Trophoblast cell (in vitro differentiated cells and primary cell): ENCODE data around the gene TMEM150C.

Experiments used
- DNase-seq, 2 donors: peaks; one replicate each; pipeline ENCODE4 v3.0.0-alpha.2; 2016
- H2AFZ ChIP-seq: 2 replicates; pipeline ENCODE4 v1.6.1; 2013; ENCODE audit warnings: low read length, moderate library complexity, mild to moderate bottlenecking; ENCODE audit not compliant: insufficient read depth, poor library complexity
- H2AK5ac ChIP-seq: 2 replicates; pipeline ENCODE4 v1.6.1; 2013; ENCODE audit warnings: mild to moderate bottlenecking, low read length
- H2BK120ac ChIP-seq: 2 replicates; pipeline ENCODE4 v1.6.1; 2013; ENCODE audit warnings: low read length, mild to moderate bottlenecking, moderate library complexity; ENCODE audit not compliant: insufficient read depth, poor library complexity
- H2BK12ac ChIP-seq: 2 replicates; pipeline ENCODE4 v1.6.1; 2013; ENCODE audit warnings: mild to moderate bottlenecking, low read length, moderate library complexity
- H2BK5ac ChIP-seq: 2 replicates; pipeline ENCODE4 v1.6.1; 2013; ENCODE audit warnings: low read length, low read depth, moderate library complexity, mild to moderate bottlenecking; ENCODE audit not compliant: poor library complexity
- H3K14ac ChIP-seq: 2 replicates; pipeline ENCODE4 v1.6.1; 2013; ENCODE audit warnings: mild to moderate bottlenecking, low read length
- H3K18ac ChIP-seq: 2 replicates; pipeline ENCODE4 v1.6.1; 2013; ENCODE audit warnings: mild to moderate bottlenecking, low read length
- H3K23ac ChIP-seq: 2 replicates; pipeline ENCODE4 v1.6.1; 2013; ENCODE audit warnings: low read length
- H3K27ac ChIP-seq: 2 replicates; pipeline ENCODE4 v1.5.1; 2013; ENCODE audit warnings: low read depth, mild to moderate bottlenecking, inconsistent platforms, low read length, moderate library complexity
- H3K27me3 ChIP-seq: 2 replicates; pipeline ENCODE4 v1.6.1; 2013; ENCODE audit warnings: inconsistent platforms, mild to moderate bottlenecking, low read length, moderate library complexity; ENCODE audit not compliant: insufficient read depth
- H3K36me3 ChIP-seq, 2 experiments: 1 replicate in 1 of 2; 2 replicates in 1 of 2; pipeline ENCODE4 v1.6.1; 2013; ENCODE audit warnings: low read length in 2 of 2, mild to moderate bottlenecking in 2 of 2, moderate library complexity in 1 of 2; ENCODE audit not compliant: insufficient read depth in 2 of 2, control insufficient read depth in 1 of 2
- H3K4ac ChIP-seq: 2 replicates; pipeline ENCODE4 v1.6.1; 2013; ENCODE audit warnings: low read depth, mild to moderate bottlenecking, low read length, moderate library complexity
- H3K4me1 ChIP-seq, 2 experiments: 1 replicate in 1 of 2; 2 replicates in 1 of 2; pipeline ENCODE4 v1.6.1; 2013; ENCODE audit warnings: low read length in 2 of 2, mild to moderate bottlenecking in 2 of 2, moderate library complexity in 1 of 2; ENCODE audit not compliant: insufficient read depth in 2 of 2, control insufficient read depth in 1 of 2
- H3K4me2 ChIP-seq: 2 replicates; pipeline ENCODE4 v1.6.1; 2013; ENCODE audit warnings: inconsistent platforms, mild to moderate bottlenecking, low read length, moderate library complexity
- H3K4me3 ChIP-seq: 2 replicates; pipeline ENCODE4 v1.5.1; 2013; ENCODE audit warnings: mild to moderate bottlenecking, low read depth, low read length, inconsistent platforms
- H3K79me1 ChIP-seq: one replicate; pipeline ENCODE4 v1.6.1; 2013; ENCODE audit warnings: low read length
- H3K79me2 ChIP-seq: 2 replicates; pipeline ENCODE4 v1.6.1; 2013; ENCODE audit warnings: low read length, mild to moderate bottlenecking; ENCODE audit not compliant: control insufficient read depth, insufficient read depth, poor library complexity
- H3K9ac ChIP-seq: 2 replicates; pipeline ENCODE4 v1.6.1; 2013; ENCODE audit warnings: mild to moderate bottlenecking, low read length
- H3K9me3 ChIP-seq: 2 replicates; pipeline ENCODE4 v1.6.1; 2013; ENCODE audit warnings: low read depth, mild to moderate bottlenecking, control low read depth, inconsistent platforms, low read length; ENCODE audit not compliant: insufficient read depth
- H4K12ac ChIP-seq: 2 replicates; pipeline ENCODE4 v1.6.1; 2013; ENCODE audit warnings: low read depth, mild to moderate bottlenecking, low read length, moderate library complexity
- H4K8ac ChIP-seq: 2 replicates; pipeline ENCODE4 v1.6.1; 2013; ENCODE audit warnings: low read depth, mild to moderate bottlenecking, low read length, moderate library complexity
- H4K91ac ChIP-seq: one replicate; pipeline ENCODE4 v1.6.1; 2013; ENCODE audit warnings: low read depth, mild to moderate bottlenecking, low read length, moderate library complexity
- WGBS: extraction: QIAGEN DNeasy Blood & Tissue Kit; methylation state at CpG from one replicate; pipeline ENCODE4 v1.1.7; 2013; ENCODE audit warnings: missing lambda C conversion rate; ENCODE audit not compliant: insufficient read length, insufficient coverage; ENCODE audit errors: extremely low coverage; 5-methylcytosine and 5-hydroxymethylcytosine counted together

TMEM150C gene

GRCh38 chr4:82467471-82467870 is 94.3 kb downstream of the TMEM150C start:
- no peaks in the 10 kb centered on the region for H3K79me2 ChIP-seq

GRCh38 chr4:82463221-82463620 is 98.6 kb downstream of the TMEM150C start:
- no CpG with 5 or more reads among the region's 1 CpG for WGBS
- no peak overlapping the region for H4K8ac ChIP-seq

More at GRCh38 chr4:82467471-82467870, 94.3 kb downstream of the TMEM150C start:
- Histone ChIP-seq H2AFZ (no peak overlapping the region), H2BK120ac (no peak overlapping the region), H3K27ac (no peak overlapping the region), H3K36me3 (peaks cover 2 to 4% of the 10 kb centered on the region in 2 experiments), H3K4ac (no peak overlapping the region), H3K23ac (no peak overlapping the region), H4K91ac (no peak overlapping the region), H2AK5ac (no peak overlapping the region), H2BK12ac (no peak overlapping the region), H3K4me2 (no peak overlapping the region), H4K12ac (no peak overlapping the region), H3K14ac (no peak overlapping the region), H3K27me3 (no peaks in the 10 kb centered on the region), H3K4me3 (no peak overlapping the region), H3K4me1 (no peaks in the 10 kb centered on the region), H3K9ac (no peak overlapping the region), H2BK5ac (no peak overlapping the region), H3K79me1 (no peaks in the 10 kb centered on the region), H3K9me3 (no peaks in the 10 kb centered on the region), H3K18ac (no peak overlapping the region), H4K8ac (no peak overlapping the region)
- DNase-seq, result no peak
- no CpG with 5 or more reads among the region's 3 CpGs for WGBS

DNA sequence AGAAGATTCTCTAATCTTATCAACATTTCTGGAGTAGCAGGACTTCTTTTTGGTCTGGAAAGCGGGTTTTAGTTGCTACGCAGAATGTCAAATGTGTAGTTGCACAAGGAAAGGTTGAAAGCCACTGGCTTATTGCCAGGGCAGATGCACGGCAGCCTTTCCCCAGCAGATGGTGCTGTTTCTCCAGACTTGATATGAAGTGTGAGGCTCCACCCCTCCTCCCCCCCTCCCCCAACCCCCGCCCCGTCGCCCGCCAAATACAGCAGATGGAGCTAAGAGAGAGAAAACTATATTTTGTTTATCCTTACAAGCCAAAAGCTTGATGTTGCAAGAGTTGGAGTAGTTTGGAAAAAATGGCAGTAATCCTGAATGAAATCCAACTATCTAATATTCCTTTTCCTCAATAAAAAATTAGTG is 99.4 kb downstream of the TMEM150C start:
- no peak overlapping the region for H4K12ac ChIP-seq
- no peak overlapping the region for H2AFZ ChIP-seq
- no peaks in the 10 kb centered on the region for H3K9me3 ChIP-seq
- H3K4me3 ChIP-seq, result no peak overlapping the region
- no peak overlapping the region for H2BK12ac ChIP-seq
- no peak overlapping the region for H3K9ac ChIP-seq
- H4K8ac ChIP-seq, result no peak overlapping the region
- no peak overlapping the region for H2AK5ac ChIP-seq
- peak; percentile 88 to 98 for DNase-seq
- H2BK5ac ChIP-seq, result no peak overlapping the region
- H3K27ac ChIP-seq, result no peak overlapping the region
- no peak overlapping the region for H2BK120ac ChIP-seq
- no peak overlapping the region for H3K4me2 ChIP-seq
- H3K4ac ChIP-seq, result no peak overlapping the region
- no peak overlapping the region for H3K18ac ChIP-seq
- no peak overlapping the region for H4K91ac ChIP-seq
- H3K4me1 ChIP-seq, result no peaks in the 10 kb centered on the region
- no peaks in the 10 kb centered on the region for H3K79me2 ChIP-seq
- WGBS, result no CpG with 5 or more reads among the region's 7 CpGs
- H3K79me1 ChIP-seq, result no peaks in the 10 kb centered on the region
- H3K36me3 ChIP-seq, result peaks cover 4 to 12% of the 10 kb centered on the region in 2 experiments
- H3K27me3 ChIP-seq, result no peaks in the 10 kb centered on the region
- H3K14ac ChIP-seq, result no peak overlapping the region
- H3K23ac ChIP-seq, result no peak overlapping the region

More at GRCh38 chr4:82463221-82463620, 98.6 kb downstream of the TMEM150C start:
- Histone ChIP-seq H2BK120ac (no peak overlapping the region), H2AK5ac (no peak overlapping the region), H3K4ac (no peak overlapping the region), H3K9me3 (no peaks in the 10 kb centered on the region), H3K36me3 (peaks cover 4 to 10% of the 10 kb centered on the region in 2 experiments), H4K91ac (no peak overlapping the region), H4K12ac (no peak overlapping the region), H3K27ac (no peak overlapping the region), H3K18ac (no peak overlapping the region), H3K14ac (no peak overlapping the region), H3K27me3 (no peaks in the 10 kb centered on the region), H3K79me1 (no peaks in the 10 kb centered on the region), H3K9ac (no peak overlapping the region), H3K4me2 (no peak overlapping the region), H2BK5ac (no peak overlapping the region), H3K4me1 (no peaks in the 10 kb centered on the region), H2AFZ (no peak overlapping the region), H3K4me3 (no peak overlapping the region), H3K23ac (no peak overlapping the region), H2BK12ac (no peak overlapping the region), H3K79me2 (no peaks in the 10 kb centered on the region)
- peak; percentile 90 to 95 for DNase-seq

- no peak overlapping the region for H2BK5ac ChIP-seq
- no peak overlapping the region for H3K9ac ChIP-seq
- H3K23ac ChIP-seq, result no peak overlapping the region
- no peak for DNase-seq
- no peaks in the 10 kb centered on the region for H3K4me1 ChIP-seq
- no peak overlapping the region for H3K14ac ChIP-seq
- no peak overlapping the region for H3K27ac ChIP-seq
- no peak overlapping the region for H2BK12ac ChIP-seq
- H2AFZ ChIP-seq, result no peak overlapping the region
- no peaks in the 10 kb centered on the region for H3K79me2 ChIP-seq
- H4K8ac ChIP-seq, result no peak overlapping the region
- no peaks in the 10 kb centered on the region for H3K9me3 ChIP-seq
- WGBS, result no CpG with 5 or more reads among the region's 2 CpGs
- H3K18ac ChIP-seq, result no peak overlapping the region
- H3K4me3 ChIP-seq, result no peak overlapping the region
- H3K4me2 ChIP-seq, result no peak overlapping the region
- H3K36me3 ChIP-seq, result peaks cover 8 to 15% of the 10 kb centered on the region in 2 experiments
- H3K4ac ChIP-seq, result no peak overlapping the region
- no peak overlapping the region for H4K91ac ChIP-seq
- no peaks in the 10 kb centered on the region for H3K27me3 ChIP-seq
- H2BK120ac ChIP-seq, result no peak overlapping the region
- H4K12ac ChIP-seq, result no peak overlapping the region
- no peak overlapping the region for H2AK5ac ChIP-seq
- H3K79me1 ChIP-seq, result no peaks in the 10 kb centered on the region
Observed at GRCh38 chr4:82461710-82462109, 100.1 kb downstream of the TMEM150C start.
